GM18951 (cell line): ENCODE data around the gene DLG2.
"Not testable (repeated sequence)": the region's sequence is repeated elsewhere in the genome, so short reads cannot be mapped to it uniquely, and the experiment has no call there.

Experiments
- POLR2A ChIP-seq: IDR thresholded peaks from 4 replicates; pipeline ENCODE4 v1.6.1; 2011; ENCODE audit warnings: mild to moderate bottlenecking; ENCODE audit not compliant: insufficient read length, insufficient read depth; ENCODE audit errors: extremely low read depth
- in situ Hi-C: fragments of 300-500 bp; cut with MboI; formaldehyde crosslinking; loops from one replicate; pipeline ENCODE4 v1.12.0; 2022; ENCODE audit warnings: low sequenced_read_pairs, mixed read lengths, inconsistent platforms; ENCODE audit not compliant: unreplicated experiment

The DLG2 gene

GRCh38 chr11:85277693-85278092 is 349.5 kb downstream of the DLG2 start:
- no peak for TF ChIP-seq POLR2A
- in situ Hi-C loops: no loop called here

GRCh38 chr11:85276332-85276731 is 350.8 kb downstream of the DLG2 start:
- in situ Hi-C loops: no loop called here
- TF ChIP-seq POLR2A: no peak

- in situ Hi-C loops: not testable (repeated sequence)
These were observed 356.8 kb downstream of the DLG2 start for GRCh38 chr11:85270315-85270714.

- TF ChIP-seq POLR2A: no peak
- in situ Hi-C loops: no loop called here
These were observed 358.0 kb downstream of the DLG2 start for GRCh38 chr11:85269109-85269508.

- no peak for TF ChIP-seq POLR2A
- in situ Hi-C loops: no loop called here
These were observed 360.5 kb downstream of the DLG2 start for GRCh38 chr11:85266646-85267045.

- in situ Hi-C loops: no loop called here
- no peak for TF ChIP-seq POLR2A
These were observed 363.8 kb downstream of the DLG2 start for GRCh38 chr11:85263328-85263727.

GRCh38 chr11:85257837-85258236 is 369.3 kb downstream of the DLG2 start:
- in situ Hi-C loops: no loop called here
- no peak for TF ChIP-seq POLR2A

- TF ChIP-seq POLR2A: no peak
- in situ Hi-C loops: no loop called here
These were observed 370.7 kb downstream of the DLG2 start for GRCh38 chr11:85256433-85256832.

GRCh38 chr11:85249482-85249881 is 377.7 kb downstream of the DLG2 start:
- in situ Hi-C loops: no loop called here

GRCh38 chr11:85247797-85248196 is 379.3 kb downstream of the DLG2 start:
- TF ChIP-seq POLR2A: no peak
- in situ Hi-C loops: no loop called here

More at GRCh38 chr11:85249482-85249881, 377.7 kb downstream of the DLG2 start:
- no peak for TF ChIP-seq POLR2A

GRCh38 chr11:85238906-85239305 is 388.2 kb downstream of the DLG2 start:
- TF ChIP-seq POLR2A: no peak
- in situ Hi-C loops: no loop called here

GRCh38 chr11:85238038-85238437 is 389.1 kb downstream of the DLG2 start:
- in situ Hi-C loops: not testable (repeated sequence)

GRCh38 chr11:85236211-85236610 is 390.9 kb downstream of the DLG2 start:
- no peak for TF ChIP-seq POLR2A
- in situ Hi-C loops: no loop called here

GRCh38 chr11:85232559-85232958 is 394.6 kb downstream of the DLG2 start:
- in situ Hi-C loops: no loop called here
- TF ChIP-seq POLR2A: no peak

- in situ Hi-C loops: no loop called here
- TF ChIP-seq POLR2A: no peak
These were observed 395.6 kb downstream of the DLG2 start for GRCh38 chr11:85231588-85231987.

GRCh38 chr11:85229723-85230122 is 397.4 kb downstream of the DLG2 start:
- in situ Hi-C loops: not testable (repeated sequence)
